T-cell (primary cell): Measurements from ENCODE around the gene ROBO4. TPM values are rescaled to one million over a fixed set of nuclear protein-coding genes. Genes with fewer than 3 reads are reported as not detected.
A peak's percentile ranks its signal among the peaks of the same experiment; 100 is the strongest.

Experiments used
- ATAC-seq, 4 experiments: fragments of 200-7000 bp in 3 of 4; fragments of 150-1000 bp in 1 of 4; cut with Tn5 transposase; replicated peaks in 1 of 4; 1 replicate in 3 of 4; 2 replicates in 1 of 4; pipeline ENCODE4 v1.10.0; 2021; ENCODE audit warnings: moderate library complexity in 3 of 4, mild to moderate bottlenecking in 2 of 4, moderate number of reproducible peaks in 1 of 4
- CTCF ChIA-PET, 2 donors: fragments of 300-600 bp; sonication (Branson Sonifier 250); formaldehyde crosslinking; loops; one replicate each; lab custom pipeline; 2022; ENCODE audit warnings: antibody characterized with exemption in 2 of 2; lab: Charles Lee
- POLR2A ChIA-PET, 2 donors: fragments of 300-600 bp; sonication (Branson Sonifier 250); formaldehyde crosslinking; loops; one replicate each; lab custom pipeline; 2022; ENCODE audit warnings: antibody characterized with exemption in 2 of 2; lab: Charles Lee
- DNase-seq, 35 experiments: peaks; one replicate each; pipeline versions ENCODE4 v3.0.0 to v3.0.0-alpha.2; 2013 to 2023
- H3K27ac ChIP-seq: one replicate; pipeline ENCODE4 v1.5.1; 2013; ENCODE audit warnings: low read length
- H3K27me3 ChIP-seq, 2 experiments: replicated peaks in 1 of 2; 1 replicate in 1 of 2; 2 replicates in 1 of 2; pipeline versions ENCODE4 v1.6.1 to v1.7.0; 2013; ENCODE audit warnings: low read length in 1 of 2, mixed read lengths in 1 of 2; ENCODE audit not compliant: control insufficient read depth in 2 of 2, insufficient read depth in 2 of 2; ENCODE audit errors: extremely low read depth in 1 of 2
- H3K36me3 ChIP-seq, 2 donors: 1 replicate in 1 of 2; 2 replicates in 1 of 2; pipeline versions ENCODE4 v1.6.1 to v1.7.0; 2013; ENCODE audit warnings: low read length in 1 of 2; ENCODE audit not compliant: control insufficient read depth in 2 of 2, insufficient read depth in 1 of 2; ENCODE audit errors: extremely low read depth in 1 of 2
- H3K4me1 ChIP-seq, 2 experiments: 1 replicate in 1 of 2; 2 replicates in 1 of 2; pipeline versions ENCODE4 v1.6.1 to v1.7.0; 2013; ENCODE audit warnings: low read length in 2 of 2, mixed read lengths in 1 of 2; ENCODE audit not compliant: insufficient read depth in 2 of 2, control insufficient read depth in 1 of 2; ENCODE audit errors: extremely low read depth in 1 of 2
- H3K4me3 ChIP-seq, 2 donors: 1 replicate in 1 of 2; 2 replicates in 1 of 2; pipeline versions ENCODE4 v1.5.1 to v1.7.0; 2013; ENCODE audit warnings: mild to moderate bottlenecking in 2 of 2, low read length in 1 of 2, moderate library complexity in 1 of 2; ENCODE audit not compliant: control insufficient read depth in 1 of 2; ENCODE audit errors: extremely low read depth in 1 of 2
- H3K9me3 ChIP-seq: 2 replicates; pipeline ENCODE4 v1.7.0; 2013
- H3K27ac Mint-ChIP-seq, 2 donors: one replicate each; pipeline ENCODE4 v1.8.0; 2020 to 2021; ENCODE audit warnings: mild to moderate bottlenecking in 2 of 2, mixed read lengths in 2 of 2
- H3K27me3 Mint-ChIP-seq, 2 donors: one replicate each; pipeline ENCODE4 v1.8.0; 2021 to 2022; ENCODE audit warnings: mixed read lengths in 2 of 2
- H3K36me3 Mint-ChIP-seq: one replicate; pipeline ENCODE4 v1.8.0; 2021; ENCODE audit warnings: mixed read lengths
- H3K4me1 Mint-ChIP-seq, 3 donors: one replicate each; pipeline ENCODE4 v1.8.0; 2020 to 2022; ENCODE audit warnings: mixed read lengths in 3 of 3, mild to moderate bottlenecking in 1 of 3
- H3K4me3 Mint-ChIP-seq, 3 donors: one replicate each; pipeline ENCODE4 v1.8.0; 2020 to 2022; ENCODE audit warnings: mild to moderate bottlenecking in 3 of 3, mixed read lengths in 3 of 3, moderate library complexity in 3 of 3
- H3K9me3 Mint-ChIP-seq, 3 donors: one replicate each; pipeline ENCODE4 v1.8.0; 2020 to 2022; ENCODE audit warnings: mixed read lengths in 3 of 3
- WGBS: methylation state at CpG from one replicate; pipeline ENCODE4 v1.1.5; 2013; ENCODE audit warnings: missing lambda C conversion rate; ENCODE audit not compliant: insufficient coverage; 5-methylcytosine and 5-hydroxymethylcytosine counted together
- total RNA-seq, 35 experiments: library from RNA in 6 of 35; stranded (reverse) in 6 of 35; fragments of 120-200 nt in 1 of 35; gene quantifications; one replicate each; pipeline versions ENCODE4 v1.2.1 to v1.2.4 and lab custom pipeline; 2013 to 2026

Gene ROBO4
- total RNA-seq, 5 donors from 2014 or later (not counting 1 experiment from before 2014, with no cell fraction given), result 0.41 to 0.59 (median 0.50) TPM; not detected in 2

DNA sequence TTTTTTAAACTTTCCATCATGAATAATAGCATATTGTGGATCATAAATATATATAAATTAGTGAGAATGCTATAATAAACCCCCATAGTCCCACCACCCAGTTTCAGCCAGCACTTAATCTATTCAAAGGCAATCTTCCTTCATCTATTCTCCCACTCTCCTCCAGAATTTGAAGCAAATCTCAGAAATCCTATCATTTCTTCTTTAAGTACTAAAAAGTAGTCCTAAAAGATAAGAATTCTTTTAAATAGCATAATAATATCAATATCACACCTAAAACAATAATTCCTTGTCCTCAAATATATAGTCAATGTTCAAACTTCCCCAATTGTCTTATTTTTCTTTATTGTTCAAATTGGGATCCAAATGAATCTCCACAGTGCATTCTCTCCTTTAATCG is 57.0 kb downstream of the ROBO4 start:
- Mint-ChIP-seq H3K36me3 (no peaks in the 10 kb centered on the region), H3K4me1 (peaks cover 23 to 27% (median 26%) of the 10 kb centered on the region in 3 donors), H3K27me3 (peaks cover 62 to 87% of the 10 kb centered on the region in 2 donors), H3K27ac (no peak overlapping the region), H3K4me3 (peak overlapping the region in 1 of 3 donors; percentile 75), H3K9me3 (no peaks in the 10 kb centered on the region)
- no CpG with 5 or more reads among the region's 1 CpG for WGBS
- POLR2A ChIA-PET, result no interaction called here
- Histone ChIP-seq H3K27me3 (peaks cover 39 to 74% of the 10 kb centered on the region in 2 experiments), H3K9me3 (no peaks in the 10 kb centered on the region), H3K4me3 (no peak overlapping the region), H3K4me1 (peaks cover 2 to 26% of the 10 kb centered on the region in 2 experiments), H3K27ac (no peak overlapping the region), H3K36me3 (no peaks in the 10 kb centered on the region)
- no peak for DNase-seq
- no peak for ATAC-seq
- CTCF ChIA-PET, result no interaction called here

DNA sequence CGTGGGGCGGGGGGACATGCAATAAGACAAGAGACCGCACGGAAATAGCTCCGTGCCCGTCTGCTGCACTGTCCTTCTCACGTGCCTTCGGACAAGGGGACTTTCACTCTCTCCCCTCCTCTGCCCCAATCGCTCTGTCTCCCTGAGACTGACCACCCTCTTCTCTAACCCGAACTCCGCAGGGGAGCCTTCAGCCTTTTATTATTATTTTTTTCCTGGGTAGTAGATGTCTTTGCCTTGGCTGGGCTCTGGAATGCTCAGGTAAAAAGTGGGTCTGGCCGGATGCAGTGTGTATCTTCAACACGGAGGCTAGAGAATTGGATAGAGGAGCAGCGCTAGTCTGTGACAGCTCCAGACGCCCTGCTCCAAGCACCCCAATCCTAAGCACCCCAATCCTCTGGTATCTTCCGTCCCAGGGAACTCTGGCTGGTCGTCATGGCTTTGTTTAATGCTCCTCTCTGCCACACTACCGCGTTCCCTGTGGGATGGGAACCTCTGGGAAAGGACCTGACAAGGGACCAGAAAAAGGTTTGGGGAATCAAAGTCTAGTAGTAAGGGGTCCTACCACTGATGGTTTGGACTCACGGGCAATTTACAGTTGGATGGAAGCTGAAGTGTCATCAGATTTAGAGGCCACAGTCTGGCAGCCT is 57.6 kb downstream of the ROBO4 start:
- POLR2A ChIA-PET, result no interaction called here
- Mint-ChIP-seq H3K4me3 (peak overlapping the region; percentile 26 to 75 (median 58)), H3K36me3 (no peaks in the 10 kb centered on the region), H3K27ac (no peak overlapping the region), H3K4me1 (peaks cover 23 to 27% (median 26%) of the 10 kb centered on the region in 3 donors), H3K9me3 (no peaks in the 10 kb centered on the region), H3K27me3 (peaks cover 59 to 85% of the 10 kb centered on the region in 2 donors)
- H3K9me3 ChIP-seq, result no peaks in the 10 kb centered on the region
- no peak overlapping the region for H3K27ac ChIP-seq
- peaks cover 2 to 26% of the 10 kb centered on the region in 2 experiments for H3K4me1 ChIP-seq
- DNase-seq, result no peak
- WGBS, result 4% methylated on average over 4 of the region's 20 CpGs
- no peaks in the 10 kb centered on the region for H3K36me3 ChIP-seq
- peak in 1 of 4 experiments; percentile 6 for ATAC-seq
- peaks cover 39 to 68% of the 10 kb centered on the region in 2 experiments for H3K27me3 ChIP-seq
- CTCF ChIA-PET, result interaction anchor here (0.6 to 1.2 kb wide), 3 partner anchors 36 to 422 kb away, joined by 3 read pairs; no protein-coding TSS in a partner anchor
- H3K4me3 ChIP-seq, result peak overlapping the region in 1 of 2 donors; percentile 46

DNA sequence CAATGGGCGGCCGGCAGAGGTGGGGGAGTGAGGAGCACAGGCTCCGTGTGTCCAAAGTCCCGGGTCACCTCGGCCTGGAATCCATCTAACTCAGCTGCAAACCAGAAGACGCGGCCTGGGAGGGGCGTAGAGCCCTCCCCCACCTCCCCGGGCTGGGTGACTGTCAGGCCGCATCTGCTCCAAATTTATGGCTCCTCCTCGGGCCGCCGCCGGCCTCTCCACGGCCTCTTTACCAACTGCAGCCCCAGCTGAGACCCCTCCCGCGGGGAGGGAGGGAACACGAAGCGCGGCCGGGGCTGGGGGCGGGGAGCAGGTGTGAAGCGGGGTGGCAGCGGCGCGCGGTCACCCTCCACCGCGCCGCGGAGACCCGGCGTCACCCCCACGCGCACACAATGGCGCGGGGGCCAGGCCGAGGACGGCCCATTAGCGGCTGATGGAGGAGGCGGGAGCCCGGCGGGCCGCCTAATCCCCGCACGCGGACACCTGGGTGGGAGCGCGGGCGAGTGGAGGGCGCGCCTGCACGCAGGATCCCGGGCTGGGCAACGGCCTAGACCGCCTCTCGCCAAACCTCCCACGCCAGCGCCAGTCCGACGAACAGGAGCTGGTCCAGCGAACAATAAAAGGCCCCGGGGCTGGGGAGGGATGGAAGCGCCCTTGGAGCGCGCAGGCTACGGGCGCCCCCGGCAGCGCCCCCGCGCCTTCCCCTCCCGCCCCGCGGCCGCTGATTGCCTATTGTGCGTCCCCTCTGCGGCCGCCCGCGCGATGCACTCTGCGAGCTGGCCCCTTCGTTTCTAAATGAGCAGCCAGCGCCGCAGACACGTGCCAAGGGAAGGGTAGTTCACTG is 58.3 kb downstream of the ROBO4 start:
- Mint-ChIP-seq H3K27me3 (peaks cover 51 to 79% of the 10 kb centered on the region in 2 donors), H3K4me1 (peaks cover 23 to 26% (median 24%) of the 10 kb centered on the region in 3 donors), H3K36me3 (no peaks in the 10 kb centered on the region), H3K9me3 (no peaks in the 10 kb centered on the region), H3K4me3 (peak overlapping the region in 2 of 3 donors; percentile 58 to 75), H3K27ac (no peak overlapping the region)
- H3K27me3 ChIP-seq, result peaks cover 35 to 60% of the 10 kb centered on the region in 2 experiments
- ChIA-PET POLR2A (interaction anchor here in 1 of 2 donors (0.6 kb wide), 1 partner anchor 26 kb away, joined by 3 read pairs; no protein-coding TSS in a partner anchor), CTCF (interaction anchor here (0.6 to 1.6 kb wide), 5 partner anchors 37 to 421 kb away, joined by 3 to 7 read pairs (median 3); no protein-coding TSS in a partner anchor)
- H3K36me3 ChIP-seq, result no peaks in the 10 kb centered on the region
- H3K4me3 ChIP-seq, result peak overlapping the region in 1 of 2 donors; percentile 46
- ATAC-seq (peak in 2 of 4 experiments; percentile 15 to 17), DNase-seq (no peak)
- H3K27ac ChIP-seq, result no peak overlapping the region
- peaks cover 2 to 26% of the 10 kb centered on the region in 2 experiments for H3K4me1 ChIP-seq
- no peaks in the 10 kb centered on the region for H3K9me3 ChIP-seq
- WGBS, result 1% methylated on average over 77 of the region's 87 CpGs

DNA sequence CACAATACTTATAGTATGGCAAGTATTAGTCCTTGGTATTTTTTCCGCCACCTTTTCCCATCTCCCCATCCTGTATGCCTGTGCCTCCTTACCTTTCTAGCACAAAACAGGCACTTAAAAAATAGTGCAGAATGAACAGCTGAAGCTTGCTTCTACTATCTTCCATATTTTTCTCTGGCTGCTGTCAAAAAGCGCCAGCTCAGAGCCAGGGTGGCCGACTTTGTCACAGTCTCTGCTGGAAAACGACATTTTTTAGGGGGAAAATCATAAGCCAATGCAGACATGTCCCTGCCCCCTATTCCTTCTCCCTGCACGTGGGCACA is 58.9 kb downstream of the ROBO4 start:
- peaks cover 31 to 55% of the 10 kb centered on the region in 2 experiments for H3K27me3 ChIP-seq
- POLR2A ChIA-PET, result interaction anchor here in 1 of 2 donors (0.6 kb wide), 1 partner anchor 27 kb away, joined by 3 read pairs; no protein-coding TSS in a partner anchor
- 0% methylated on average over 1 of the region's 5 CpGs for WGBS
- H3K27ac ChIP-seq, result no peak overlapping the region
- H3K36me3 ChIP-seq, result no peaks in the 10 kb centered on the region
- H3K36me3 Mint-ChIP-seq, result no peaks in the 10 kb centered on the region
- peak overlapping the region in 1 of 2 donors; percentile 46 for H3K4me3 ChIP-seq
- H3K4me1 ChIP-seq, result peaks cover 2 to 26% of the 10 kb centered on the region in 2 experiments
- CTCF ChIA-PET, result interaction anchor here (0.7 to 4.6 kb wide), 4 partner anchors 38 to 170 kb away, joined by 3 to 59 read pairs (median 5); no protein-coding TSS in a partner anchor
- ATAC-seq (no peak), DNase-seq (no peak)
- H3K4me1 Mint-ChIP-seq, result peaks cover 23 to 25% (median 24%) of the 10 kb centered on the region in 3 donors
- H3K9me3 Mint-ChIP-seq, result no peaks in the 10 kb centered on the region
- peak overlapping the region in 2 of 3 donors; percentile 21 to 51 for H3K4me3 Mint-ChIP-seq
- no peaks in the 10 kb centered on the region for H3K9me3 ChIP-seq
- H3K27ac Mint-ChIP-seq, result peak overlapping the region in 1 of 2 donors; percentile 53
- H3K27me3 Mint-ChIP-seq, result peaks cover 47 to 73% of the 10 kb centered on the region in 2 donors

DNA sequence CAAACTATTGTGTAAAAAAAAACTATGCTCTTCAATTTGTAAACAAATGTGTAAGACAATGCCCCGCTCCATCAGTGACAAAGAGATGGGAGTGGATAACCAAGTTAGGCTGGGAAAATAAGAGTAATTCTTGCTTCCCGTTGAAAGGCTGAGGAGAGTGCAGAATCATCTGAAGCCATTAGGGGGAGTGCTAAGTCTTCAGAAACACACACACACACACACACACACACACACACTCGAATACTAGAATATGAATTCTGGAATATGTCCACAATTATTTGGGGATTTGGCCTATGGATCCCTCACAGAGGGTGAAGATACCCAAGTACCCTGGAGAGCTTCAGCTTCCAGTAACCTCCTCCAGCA is 60.2 kb downstream of the ROBO4 start:
- CTCF ChIA-PET, result interaction anchor here (0.5 to 4.6 kb wide), 23 partner anchors 8 to 645 kb away, joined by 3 to 59 read pairs (median 4); no protein-coding TSS in a partner anchor
- no peaks in the 10 kb centered on the region for H3K9me3 Mint-ChIP-seq
- Histone ChIP-seq H3K4me3 (no peak overlapping the region), H3K4me1 (peaks cover 2 to 17% of the 10 kb centered on the region in 2 experiments), H3K9me3 (no peaks in the 10 kb centered on the region), H3K27me3 (peaks cover 23 to 44% of the 10 kb centered on the region in 2 experiments), H3K27ac (no peak overlapping the region), H3K36me3 (no peaks in the 10 kb centered on the region)
- peaks cover 49 to 71% of the 10 kb centered on the region in 2 donors for H3K27me3 Mint-ChIP-seq
- H3K27ac Mint-ChIP-seq, result no peak overlapping the region
- ATAC-seq (peak in 1 of 4 experiments; percentile 47), DNase-seq (peak in 1 of 35 experiments; percentile 32)
- no CpG with 5 or more reads among the region's 3 CpGs for WGBS
- H3K4me1 Mint-ChIP-seq, result peaks cover 19 to 23% (median 21%) of the 10 kb centered on the region in 3 donors
- H3K36me3 Mint-ChIP-seq, result no peaks in the 10 kb centered on the region
- H3K4me3 Mint-ChIP-seq, result peak overlapping the region in 1 of 3 donors; percentile 78
- POLR2A ChIA-PET, result interaction anchor here (0.6 to 0.7 kb wide), 3 partner anchors 9 to 1426 kb away, joined by 3 read pairs; no protein-coding TSS in a partner anchor
